HCT116 (cell line): ENCODE data around the gene PMAIP1. TPM values are rescaled to one million over a fixed set of nuclear protein-coding genes. Genes with fewer than 3 reads are reported as not detected.
A peak's percentile ranks its signal among the peaks of the same experiment; 100 is the strongest.

Experiments used
- ATAC-seq: fragments of 200-7000 bp; cut with Tn5 transposase; 2 replicates; pipeline ENCODE4 v1.9.1; 2020; ENCODE audit warnings: mild to moderate bottlenecking, moderate library complexity
- BruUV-seq: library from RNA; stranded (reverse); fragments of 400-500 nt; replicated peaks from 2 replicates; lab custom pipeline; 2021; lab: Mats Ljungman, UMichigan
- CTCF ChIA-PET: fragments of 300-600 bp; sonication (Branson Sonifier 250); formaldehyde crosslinking; loops from one replicate; lab custom pipeline; 2021; ENCODE audit warnings: antibody characterized with exemption; lab: Charles Lee
- POLR2A ChIA-PET: fragments of 300-600, 350-600 bp; sonication (Branson Sonifier 250); formaldehyde crosslinking; loops from one replicate; lab custom pipeline; 2021; ENCODE audit warnings: antibody characterized with exemption; lab: Charles Lee
- RAD21 ChIA-PET, 2 experiments: fragments of 300-600 bp; sonication (Branson Sonifier 250); formaldehyde crosslinking; loops; one replicate each; lab custom pipeline; 2023; ENCODE audit warnings: low total read pairs in 2 of 2; ENCODE audit not compliant: uncharacterized antibody in 2 of 2, unreplicated experiment in 2 of 2, low non-redundant PET in 1 of 2; lab: Charles Lee
- DNase-seq: peaks from one replicate; pipeline ENCODE4 v3.0.0-alpha.2; 2010; ENCODE audit warnings: low read depth, low spot score
- H2AFZ ChIP-seq: fragments of 200-600 bp; shearing (Covaris generic), sonication (generic); 2 replicates; pipeline ENCODE4 v1.6.1; 2017; ENCODE audit warnings: low read depth, mixed run types, mixed read lengths, antibody characterized with exemption, low read length; ENCODE audit not compliant: poor library complexity, severe bottlenecking
- H3K27ac ChIP-seq: 2 replicates; pipeline ENCODE4 v1.5.1; 2012; ENCODE audit warnings: low read depth, low read length
- H3K27me3 ChIP-seq: fragments of 200-600 bp; sonication (generic); 2 replicates; pipeline ENCODE4 v1.6.1; 2016; ENCODE audit warnings: mixed run types, low read length, mixed read lengths; ENCODE audit not compliant: insufficient read depth
- H3K36me3 ChIP-seq, 2 experiments: fragments of 200-500 bp in 1 of 2; fragments of 200-600 bp in 1 of 2; sonication (Bioruptor generic) in 1 of 2; sonication (generic) in 1 of 2; 2 replicates each; pipeline versions ENCODE4 v1.5.1 to v1.6.1; 2014 to 2016; ENCODE audit warnings: low read length in 2 of 2, inconsistent platforms in 1 of 2, mixed read lengths in 1 of 2, mixed run types in 1 of 2; ENCODE audit not compliant: insufficient read depth in 2 of 2, control insufficient read depth in 1 of 2
- H3K4me1 ChIP-seq, 2 experiments: fragments of 200-600 bp in 1 of 2; sonication (generic) in 1 of 2; 2 replicates each; pipeline versions ENCODE4 v1.5.1 to v1.6.1; 2012 to 2017; ENCODE audit warnings: low read length in 2 of 2, inconsistent platforms in 1 of 2, mild to moderate bottlenecking in 1 of 2, mixed read lengths in 1 of 2, mixed run types in 1 of 2, moderate library complexity in 1 of 2; ENCODE audit not compliant: insufficient read depth in 2 of 2, control insufficient read depth in 1 of 2
- H3K4me2 ChIP-seq: fragments of 200-600 bp; sonication (generic); 2 replicates; pipeline ENCODE4 v1.6.1; 2017; ENCODE audit warnings: mixed run types, low read length, mixed read lengths
- H3K4me3 ChIP-seq, 2 experiments: fragments of 200-600 bp in 1 of 2; sonication (generic) in 1 of 2; replicated peaks in 1 of 2; 2 replicates each; pipeline ENCODE4 v1.5.1; 2011 to 2016; ENCODE audit warnings: low read length in 2 of 2, control low read depth in 1 of 2, low read depth in 1 of 2, mild to moderate bottlenecking in 1 of 2, mixed read lengths in 1 of 2, mixed run types in 1 of 2
- H3K79me2 ChIP-seq: fragments of 200-600 bp; sonication (generic); 2 replicates; pipeline ENCODE4 v1.6.1; 2017; ENCODE audit warnings: mild to moderate bottlenecking, mixed run types, low read length, moderate library complexity, mixed read lengths; ENCODE audit not compliant: insufficient read depth
- H3K9ac ChIP-seq: fragments of 200-600 bp; sonication (generic); 2 replicates; pipeline ENCODE4 v1.6.1; 2016; ENCODE audit warnings: low read length, mixed read lengths
- H3K9me2 ChIP-seq: fragments of 200-600 bp; sonication (generic), shearing (Covaris generic); 2 replicates; pipeline ENCODE4 v1.6.1; 2017; ENCODE audit warnings: mixed run types, mild to moderate bottlenecking, moderate library complexity; ENCODE audit not compliant: insufficient read depth
- H3K9me3 ChIP-seq, 2 experiments: fragments of 200-500 bp in 1 of 2; fragments of 200-600 bp in 1 of 2; sonication (Bioruptor generic) in 1 of 2; sonication (generic) in 1 of 2; 2 replicates each; pipeline ENCODE4 v1.6.1; 2014 to 2017; ENCODE audit warnings: low read length in 2 of 2, mixed read lengths in 2 of 2, inconsistent platforms in 1 of 2, low read depth in 1 of 2, mild to moderate bottlenecking in 1 of 2, mixed run types in 1 of 2, moderate library complexity in 1 of 2; ENCODE audit not compliant: control insufficient read depth in 1 of 2, insufficient read depth in 1 of 2
- H4K20me1 ChIP-seq: fragments of 200-600 bp; sonication (generic), shearing (Covaris generic); 2 replicates; pipeline ENCODE4 v1.6.1; 2017; ENCODE audit warnings: mixed run types, mild to moderate bottlenecking, moderate library complexity; ENCODE audit not compliant: insufficient read depth
- CBX3 ChIP-seq: IDR thresholded peaks from 2 replicates; pipeline ENCODE4 v1.6.1; 2012; ENCODE audit warnings: low read depth
- ELF1 ChIP-seq: IDR thresholded peaks from 2 replicates; pipeline ENCODE4 v1.6.1; 2012; ENCODE audit warnings: low read depth, borderline replicate concordance
- intact Hi-C: fragments of 100-400 bp; cut with micrococcal nuclease; formaldehyde crosslinking; loops from 2 replicates; pipeline ENCODE4 v1.10.0; 2022
- total RNA-seq: library from RNA; stranded (reverse); gene quantifications from one replicate; pipeline ENCODE4 v1.2.1, GENCODE V29; 2021; ENCODE audit not compliant: unreplicated experiment
- TF ChIP-seq, protein P1 (sequence below): IDR thresholded peaks from 2 replicates; pipeline ENCODE4 v1.6.1; 2012

Gene PMAIP1
- total RNA-seq, 1 experiment from 2014 or later, result 66.7 TPM

- Histone ChIP-seq H3K27me3 (no peaks in the 10 kb centered on the region), H3K79me2 (no peaks in the 10 kb centered on the region), H3K4me1 (peaks cover 67 to 87% of the 10 kb centered on the region in 2 experiments), H3K27ac (peak overlapping the region; percentile 80), H3K4me3 (peak overlapping the region in 1 of 2 experiments; percentile 32; a peak in 2 of 4 replicates), H2AFZ (peak overlapping the region; percentile 55), H3K9ac (peak overlapping the region; percentile 41), H3K9me2 (no peaks in the 10 kb centered on the region), H3K36me3 (no peaks in the 10 kb centered on the region), H3K9me3 (no peaks in the 10 kb centered on the region), H3K4me2 (peak overlapping the region; percentile 68), H4K20me1 (no peaks in the 10 kb centered on the region)
- DNase-seq (no peak), ATAC-seq (peak; percentile 21)
- no TSS peak for BruUV-seq
- ChIA-PET CTCF (interaction anchor here (0.7 to 1.3 kb wide), 5 partner anchors 36 to 115 kb away, joined by 3 to 7 read pairs (median 3); no protein-coding TSS in a partner anchor), RAD21 (interaction anchor here in 1 of 2 experiments (1.4 kb wide), 1 partner anchor 34 kb away, joined by 4 read pairs; no protein-coding TSS in a partner anchor), POLR2A (interaction anchor here (0.8 to 3.4 kb wide), 9 partner anchors 11 to 77 kb away, joined by 3 to 36 read pairs (median 6); partner anchors contain the start of gene PMAIP1)
- intact Hi-C loops, result loop anchor here (1.0 kb wide), 1 partner anchor 53 kb away; the partner anchor contains the start of gene PMAIP1
- TF ChIP-seq, protein P1, sequence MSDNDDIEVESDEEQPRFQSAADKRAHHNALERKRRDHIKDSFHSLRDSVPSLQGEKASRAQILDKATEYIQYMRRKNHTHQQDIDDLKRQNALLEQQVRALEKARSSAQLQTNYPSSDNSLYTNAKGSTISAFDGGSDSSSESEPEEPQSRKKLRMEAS, result peak; percentile 6; the same call in 1 of the 2 replicates
- TF ChIP-seq ELF1 (no peak), CBX3 (peak; percentile 40; the same call in 1 of the 2 replicates)
These were observed 52.6 kb downstream of the PMAIP1 start for GRCh38 chr18:59952283-59953007.

Other genes with a start within 250 kb of the PMAIP1 start
- gene CCBE1, start 202.6 kb upstream of the PMAIP1 start, total RNA-seq, result 0.84 TPM